HG03135 (cell line): ENCODE measurements around the gene PELI2.

Experiments
- ATAC-seq: cut with Tn5 transposase; IDR thresholded peaks from one replicate; pipeline ENCODE4 v1.9.1; 2021; ENCODE audit warnings: mild to moderate bottlenecking, moderate library complexity; ENCODE audit not compliant: unreplicated experiment

Gene PELI2

DNA sequence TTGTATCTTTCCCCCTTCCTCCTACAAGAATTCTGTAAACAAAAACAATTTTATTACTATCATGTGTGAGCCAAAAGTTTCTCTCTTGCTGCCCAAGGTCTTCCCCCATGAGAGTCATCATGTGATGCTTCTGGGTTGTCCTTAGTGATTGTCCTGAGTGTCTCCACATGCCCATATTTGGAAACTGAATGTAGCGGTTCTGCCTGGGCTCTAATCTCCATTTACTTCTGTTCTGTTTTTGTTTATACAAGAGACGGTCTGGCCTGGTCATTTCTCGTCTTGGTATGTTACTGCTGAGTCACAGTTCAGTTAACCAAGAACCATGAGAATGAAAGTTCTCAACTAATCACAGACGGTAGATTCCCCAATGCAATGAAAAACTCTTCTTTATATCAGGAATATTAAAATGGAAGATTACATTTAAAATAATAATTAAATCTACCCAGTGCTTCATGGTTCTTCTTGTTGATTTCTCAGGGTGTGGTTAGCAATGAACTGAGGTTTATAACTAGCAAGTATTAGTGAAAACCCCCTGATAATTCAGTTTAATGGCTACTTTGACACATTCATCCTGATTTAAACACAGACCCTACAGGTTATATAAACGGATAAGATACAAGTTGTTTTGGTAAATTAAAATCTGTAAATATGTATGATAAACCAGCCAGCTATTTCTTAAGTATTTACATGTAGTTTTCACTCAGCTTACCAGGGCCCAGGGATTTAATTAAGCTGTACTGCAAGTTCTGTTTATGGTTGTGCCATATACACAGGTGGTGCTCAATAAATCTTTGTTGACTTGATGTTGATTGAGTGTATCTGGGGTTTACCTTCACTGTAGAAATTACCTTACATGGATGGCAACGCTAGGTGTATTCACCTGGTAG is 81.1 kb downstream of the PELI2 start:
- peak; percentile 49 for ATAC-seq

DNA sequence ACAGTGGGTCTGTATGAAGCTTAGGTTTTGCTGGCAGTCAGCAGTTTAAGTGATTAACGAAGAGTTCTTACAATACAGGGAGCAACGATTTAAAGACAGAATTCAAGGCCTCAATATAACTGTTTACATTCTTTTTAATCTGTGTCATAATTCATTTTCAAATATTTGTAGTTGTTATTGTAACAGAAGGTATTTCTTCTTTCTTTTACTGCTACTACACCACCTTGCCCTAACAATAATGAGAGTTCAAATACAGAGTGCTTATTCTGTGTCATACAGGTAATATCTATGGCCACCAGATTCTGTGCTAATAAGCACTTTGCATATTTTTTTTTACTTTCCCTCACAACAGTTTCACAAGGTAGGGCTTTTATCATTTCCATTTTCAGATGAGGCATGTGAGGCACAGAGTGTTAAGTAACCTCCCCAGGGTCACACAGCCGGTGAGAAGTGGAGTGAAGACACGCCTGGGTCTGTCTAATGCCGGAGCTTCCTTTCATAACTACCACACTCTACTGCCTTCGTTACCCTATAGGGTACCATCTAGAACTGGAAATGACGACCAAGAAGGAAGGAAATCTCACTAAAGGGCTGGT is 81.9 kb downstream of the PELI2 start:
- peak; percentile 60 for ATAC-seq

DNA sequence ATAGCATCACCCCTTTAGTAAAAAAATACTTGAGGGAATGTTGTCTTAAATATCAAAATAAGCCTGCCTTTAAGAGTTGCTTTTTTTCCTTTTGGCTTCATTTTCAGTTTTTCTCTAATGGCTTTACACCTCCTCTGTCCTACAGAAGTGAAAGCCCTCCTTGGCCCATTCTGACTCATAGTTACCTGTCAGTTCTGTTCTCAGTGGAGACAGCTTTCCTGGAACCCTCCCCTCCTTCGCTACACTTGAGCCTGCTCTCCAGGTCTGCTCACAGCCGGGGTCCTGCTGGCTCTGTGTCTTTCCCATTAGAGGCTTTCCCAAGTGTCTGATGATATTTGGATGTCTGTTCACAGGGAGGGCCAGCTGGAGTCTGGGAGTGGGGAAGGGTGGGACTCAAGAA is 84.0 kb downstream of the PELI2 start:
- no peak for ATAC-seq

DNA sequence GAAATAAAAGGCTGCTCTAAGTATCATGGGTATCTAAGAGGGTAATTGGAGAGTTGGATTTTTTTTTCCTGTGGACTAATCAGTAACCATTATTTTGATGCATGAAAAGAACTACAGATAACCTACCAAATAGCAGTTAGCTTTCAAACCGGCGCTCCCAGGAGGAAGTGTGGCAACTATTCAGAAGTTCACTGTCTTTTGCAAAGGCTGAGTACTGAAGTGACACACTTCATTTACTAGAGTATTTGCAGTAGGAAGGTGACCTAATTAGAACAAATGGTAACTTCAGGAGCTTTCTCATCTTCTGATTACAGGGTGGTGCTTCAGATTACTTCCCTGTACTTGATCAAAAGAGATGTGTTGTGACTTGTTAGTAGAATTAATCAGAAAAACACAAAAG is 87.7 kb downstream of the PELI2 start:
- no peak for ATAC-seq

DNA sequence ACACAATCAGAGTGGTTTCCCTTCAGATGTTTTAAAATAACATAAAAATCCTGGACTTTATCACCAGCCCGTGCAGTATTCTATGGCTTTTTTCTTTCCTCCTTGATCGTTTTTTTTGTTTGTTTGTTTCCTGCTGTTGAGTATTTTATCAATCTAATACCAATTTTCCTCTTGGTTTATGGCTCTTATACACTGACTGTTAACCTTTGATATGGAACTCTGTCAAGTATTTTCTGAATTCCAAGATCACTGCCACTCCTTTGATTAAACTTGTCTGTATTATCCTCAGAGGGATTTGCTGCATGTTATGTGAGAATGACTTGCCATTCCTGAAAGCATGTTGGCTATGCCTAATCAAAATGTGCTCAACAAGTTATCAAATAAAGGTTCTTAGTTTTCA is 88.4 kb downstream of the PELI2 start:
- no peak for ATAC-seq

DNA sequence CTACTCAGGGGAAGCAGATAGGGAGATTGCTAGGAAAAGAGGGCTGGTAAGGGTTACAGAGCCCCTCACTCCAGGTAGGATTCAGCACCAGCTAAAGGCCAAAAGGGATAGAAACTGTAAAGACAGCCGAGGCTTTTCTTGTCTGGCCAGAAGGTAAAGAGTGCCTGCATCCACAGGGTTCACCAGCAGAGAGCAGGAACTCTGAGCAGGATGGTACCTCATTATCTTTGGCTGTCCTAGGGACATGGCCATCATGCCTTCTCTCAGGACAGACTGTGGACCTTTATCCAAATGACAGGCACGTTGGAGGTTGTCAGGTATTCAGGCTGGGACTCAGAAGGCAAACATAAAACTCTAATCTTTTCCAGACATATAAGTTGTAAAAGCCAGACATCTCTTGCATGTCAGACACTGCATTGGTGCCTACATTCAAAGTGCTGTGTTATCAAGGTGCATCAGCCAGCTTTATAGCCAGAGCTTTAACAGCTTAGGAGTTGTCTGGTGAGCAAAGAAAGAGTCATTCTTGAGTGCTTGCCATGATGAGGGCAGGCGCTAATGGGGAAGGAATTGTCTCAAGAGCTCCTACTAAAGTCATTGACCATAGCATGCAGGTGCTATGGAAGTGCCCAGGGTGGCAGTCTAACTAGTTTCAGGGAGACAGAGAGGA is 89.5 kb downstream of the PELI2 start:
- ATAC-seq: no peak

DNA sequence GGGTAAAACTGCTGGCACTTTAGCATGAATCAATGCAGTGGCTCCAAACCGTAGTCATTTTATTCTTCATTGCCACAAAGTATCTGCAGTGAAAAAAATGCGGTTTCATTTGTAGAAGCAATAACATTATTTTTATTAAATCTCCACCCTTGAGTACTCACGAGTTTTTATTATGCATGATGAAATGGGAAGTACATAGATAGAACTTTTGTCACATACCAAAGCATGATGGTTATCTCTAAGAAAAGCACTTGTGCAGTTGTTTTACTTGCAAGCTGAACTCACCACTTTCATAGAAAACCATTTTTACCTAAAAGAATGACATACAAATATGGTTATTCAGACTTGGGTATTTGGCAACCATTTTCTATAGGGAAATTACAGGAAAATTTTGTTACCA is 90.3 kb downstream of the PELI2 start:
- ATAC-seq: no peak

DNA sequence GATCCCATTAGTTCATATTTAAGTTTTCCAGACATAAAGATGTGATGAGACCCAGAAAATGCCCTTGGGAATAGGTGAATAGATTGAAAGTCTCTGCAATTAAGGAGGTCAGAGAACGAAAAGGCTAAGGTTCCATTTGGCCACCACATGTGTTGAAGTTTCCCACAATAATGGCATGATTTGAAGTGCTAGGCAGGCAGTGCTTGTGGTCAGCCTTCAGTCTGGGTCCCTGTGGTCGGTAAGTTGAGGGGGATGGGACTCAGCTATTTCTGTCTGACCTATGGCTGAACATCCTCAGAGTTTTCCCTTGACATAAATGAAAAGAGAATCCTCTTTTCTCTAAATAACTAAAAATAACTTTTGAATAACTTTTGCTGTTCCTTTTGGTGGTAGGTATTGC is 92.4 kb downstream of the PELI2 start:
- no peak for ATAC-seq

DNA sequence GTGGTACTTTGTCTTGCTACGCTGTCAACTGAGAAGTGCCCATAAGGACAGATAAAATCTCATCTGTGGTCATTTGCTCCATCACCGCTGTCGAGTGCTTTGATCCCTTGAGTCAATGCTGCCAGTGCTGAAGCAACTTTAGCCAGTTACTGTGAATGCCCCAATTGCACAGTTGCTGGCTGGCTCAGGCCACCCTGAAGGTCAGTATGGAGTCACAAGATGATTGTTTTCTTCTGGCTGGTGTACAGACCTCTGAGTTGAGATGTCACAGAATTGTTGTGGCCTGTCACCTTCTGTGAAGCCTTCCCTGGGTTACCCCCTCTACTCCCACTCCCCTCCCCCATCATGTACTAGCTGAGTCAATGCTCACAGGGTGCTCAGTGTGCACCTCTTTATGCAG is 92.9 kb downstream of the PELI2 start:
- no peak for ATAC-seq

DNA sequence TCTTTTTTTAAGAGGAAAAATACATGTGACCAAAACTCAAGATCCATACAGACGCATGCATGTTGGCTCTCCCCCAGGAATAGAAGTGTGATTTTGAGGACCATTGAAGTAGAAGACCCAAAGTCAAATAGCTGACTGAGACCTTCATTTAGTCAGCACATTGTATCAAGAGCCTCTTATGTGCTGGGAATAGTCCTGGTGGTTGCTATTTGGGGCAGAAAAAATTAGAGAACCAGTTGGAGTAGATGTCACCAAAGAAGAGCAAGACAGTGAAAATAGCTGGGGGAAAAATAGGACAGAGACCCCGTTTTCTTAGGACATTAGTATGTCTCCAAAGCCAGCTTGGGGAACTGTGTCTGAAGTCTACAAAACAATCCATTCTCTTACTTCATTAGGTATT is 93.6 kb downstream of the PELI2 start:
- no peak for ATAC-seq

DNA sequence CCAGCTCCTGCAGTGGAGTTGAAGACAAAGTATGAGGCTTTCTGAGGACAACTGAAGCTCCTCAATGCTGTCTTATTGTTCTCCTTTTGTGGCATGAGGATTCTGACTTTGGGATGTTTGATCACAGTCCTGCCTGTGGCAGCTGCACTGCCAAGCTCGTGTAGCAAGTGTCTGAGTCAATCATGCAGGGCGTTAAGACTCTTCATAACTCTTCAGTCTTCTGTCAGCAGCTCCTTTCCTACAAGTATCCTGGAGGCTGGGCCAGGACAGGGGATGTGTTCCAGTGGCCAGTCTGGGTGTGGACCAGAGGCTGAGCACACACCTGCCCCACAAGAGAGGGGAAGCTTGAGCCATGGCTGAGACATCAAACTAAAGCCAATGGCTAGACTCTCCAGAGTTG is 94.3 kb downstream of the PELI2 start:
- ATAC-seq: no peak

DNA sequence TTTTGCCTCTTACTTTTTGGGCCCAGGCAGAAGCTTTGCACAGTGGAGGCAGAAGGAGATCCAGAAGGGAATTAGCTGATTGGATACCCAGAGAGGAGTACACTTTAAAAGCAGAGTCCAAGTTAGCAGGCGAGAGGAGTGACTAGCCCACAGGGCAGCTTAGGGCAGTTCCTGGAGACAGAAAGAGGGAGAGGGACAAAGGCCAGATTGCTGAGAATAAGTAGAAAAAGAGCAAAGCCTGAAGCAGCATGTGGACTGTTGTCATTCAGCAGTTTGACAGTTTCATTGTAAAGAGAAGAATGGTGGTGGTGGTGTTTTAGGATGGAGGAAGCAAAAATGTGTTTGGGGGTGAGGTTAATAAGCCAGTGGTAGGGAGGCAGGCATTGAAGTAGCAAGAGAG is 95.1 kb downstream of the PELI2 start:
- ATAC-seq: no peak

DNA sequence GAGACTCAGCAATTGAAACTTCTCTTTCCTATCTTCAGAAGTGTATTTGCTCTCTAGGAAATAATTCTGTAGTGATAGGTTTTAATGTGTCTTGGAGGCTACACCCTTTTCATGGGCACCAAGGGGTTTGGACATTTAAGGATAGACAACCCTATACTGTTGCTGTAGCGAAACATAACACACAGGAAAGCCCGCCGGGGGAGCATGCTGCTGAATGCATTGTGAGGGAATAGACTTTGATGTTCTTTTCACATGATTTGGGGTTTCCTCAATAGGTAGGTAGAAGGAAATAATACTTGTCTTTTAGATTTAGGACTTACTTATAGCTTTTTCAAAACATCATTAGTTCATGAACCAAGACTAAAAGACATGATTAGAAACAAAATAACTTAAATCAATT is 97.0 kb downstream of the PELI2 start:
- ATAC-seq: no peak

DNA sequence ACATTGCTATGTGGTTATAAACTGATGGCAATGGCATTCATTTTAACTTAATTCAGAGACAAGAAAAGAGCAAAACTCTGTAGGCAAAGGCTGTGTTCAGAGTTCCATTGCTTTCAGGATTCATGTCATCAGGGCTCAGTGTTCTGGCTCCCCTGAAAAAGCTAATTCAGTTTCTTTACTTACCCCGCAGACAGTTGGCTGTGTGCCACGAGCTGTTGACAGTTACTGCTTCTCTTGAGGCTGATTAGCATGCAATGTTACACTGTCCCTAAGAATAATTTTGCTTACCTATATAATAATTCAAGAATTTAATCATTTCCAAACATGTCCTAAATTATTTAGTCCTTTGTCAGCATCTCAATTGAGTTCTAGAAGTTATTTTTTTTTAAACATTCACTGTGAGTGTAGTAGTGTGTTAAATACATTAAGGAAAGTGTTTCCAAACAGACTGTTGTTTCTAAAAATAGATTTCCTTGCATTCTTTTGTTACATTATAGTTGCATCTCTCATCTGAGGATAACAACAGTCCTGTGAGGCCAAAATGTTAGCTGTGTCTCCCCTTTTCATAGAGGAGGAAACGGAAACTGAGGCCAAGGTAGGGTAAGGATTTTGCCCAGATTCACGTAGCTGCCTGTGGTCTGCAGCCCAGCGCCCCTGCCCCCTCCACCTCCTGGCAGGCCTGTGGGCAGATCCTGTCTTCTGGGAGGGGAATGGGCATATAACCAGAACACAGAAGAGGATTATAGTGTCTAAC is 98.6 kb downstream of the PELI2 start:
- no peak for ATAC-seq

DNA sequence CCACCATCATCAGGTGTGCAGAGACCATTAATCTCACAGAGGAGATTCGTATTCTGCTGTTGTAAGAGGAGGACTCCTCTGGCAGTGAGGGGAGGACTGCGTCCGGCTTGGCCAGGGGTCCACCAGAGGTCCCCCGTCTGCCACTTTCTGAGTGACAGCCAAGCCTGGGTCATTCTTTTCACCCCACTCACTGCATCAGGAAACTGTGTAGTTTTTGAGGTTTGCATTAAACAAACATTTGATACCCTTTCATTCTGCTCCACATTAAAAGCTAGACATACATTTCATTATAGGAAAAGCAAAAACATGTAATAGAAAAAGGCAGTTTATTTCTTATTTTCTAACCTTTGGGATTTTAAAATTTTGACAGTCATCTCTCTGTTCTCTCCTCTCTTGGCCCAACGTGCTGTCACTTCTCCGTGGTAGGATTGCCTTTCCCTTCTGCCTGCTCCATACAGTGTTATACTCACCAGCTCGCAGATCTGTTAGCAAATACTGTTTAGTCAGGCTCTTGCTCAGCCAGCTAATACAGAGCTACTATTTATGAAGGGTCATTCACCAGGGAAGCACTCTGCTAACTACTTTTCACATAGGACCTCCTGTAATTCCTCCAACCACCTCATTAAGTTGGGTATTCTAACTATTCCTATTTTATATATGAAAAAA is 99.3 kb downstream of the PELI2 start:
- no peak for ATAC-seq

DNA sequence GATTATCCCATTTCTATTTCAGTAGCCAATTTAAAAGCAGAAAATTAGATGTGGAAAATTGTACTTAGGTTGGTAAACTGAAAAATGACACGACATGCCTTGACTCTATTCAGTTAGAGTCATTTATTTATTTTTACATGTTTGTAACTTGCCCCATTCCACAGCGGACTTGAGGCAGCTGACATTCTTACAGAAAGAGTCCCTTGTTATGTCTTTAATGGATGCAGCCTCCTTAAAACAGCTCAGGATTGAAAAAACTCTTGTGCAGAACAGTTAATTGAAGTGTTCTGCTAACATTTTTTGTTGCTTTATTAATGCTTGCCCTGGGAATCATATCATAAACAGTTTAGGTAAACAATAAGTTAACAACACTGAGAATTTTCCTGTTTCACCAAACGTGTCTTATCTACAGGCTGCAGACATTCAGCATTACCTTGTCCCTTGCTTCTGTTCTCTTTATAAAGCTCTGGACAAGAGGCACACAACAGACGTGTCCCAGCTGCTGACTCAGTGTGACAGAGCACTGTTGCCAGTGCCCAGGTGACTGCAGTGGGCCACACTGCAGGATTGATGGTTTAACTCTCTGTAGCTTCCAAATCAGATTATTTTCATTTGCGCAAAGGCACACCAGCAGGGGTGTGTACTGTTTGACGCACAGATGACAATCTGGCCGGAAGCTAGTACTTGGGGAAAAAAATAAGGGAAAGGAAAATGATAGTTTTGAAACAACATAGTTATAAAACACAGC is 101.6 kb downstream of the PELI2 start:
- ATAC-seq: no peak

DNA sequence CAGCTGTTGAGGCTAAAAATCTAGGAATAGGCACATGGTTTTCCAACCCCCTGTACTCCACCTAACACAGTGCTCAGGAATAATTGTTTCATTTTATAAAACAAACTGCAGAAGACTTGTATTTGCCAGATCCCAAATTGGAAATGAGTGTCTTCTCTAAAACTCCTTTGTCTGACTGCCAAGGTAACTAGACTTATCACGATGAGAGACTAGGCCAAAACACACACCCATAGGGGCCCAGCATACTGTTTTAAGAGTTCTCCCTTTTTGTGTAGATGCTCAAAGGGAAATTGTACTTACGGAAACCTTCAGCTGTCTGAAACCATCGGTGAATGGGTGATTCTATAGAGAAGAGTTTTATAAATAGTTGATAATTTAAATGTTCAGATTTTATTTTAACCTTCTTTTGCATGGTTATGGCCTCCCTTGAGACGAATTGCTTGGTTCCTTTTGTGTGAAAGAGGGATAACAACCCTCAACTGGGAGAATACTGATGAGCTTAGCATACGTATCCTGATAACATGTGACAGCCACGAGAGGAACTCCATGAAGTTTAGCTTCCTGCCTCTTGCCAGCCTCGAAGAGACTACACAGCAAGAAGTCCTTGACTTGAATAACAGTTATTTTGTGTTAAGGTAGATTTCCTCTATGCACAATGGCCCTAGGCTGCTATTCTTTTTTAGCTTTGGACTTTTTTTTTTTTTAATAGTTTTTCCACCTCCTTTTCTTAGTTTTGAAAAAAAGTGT is 103.3 kb downstream of the PELI2 start:
- ATAC-seq: no peak

DNA sequence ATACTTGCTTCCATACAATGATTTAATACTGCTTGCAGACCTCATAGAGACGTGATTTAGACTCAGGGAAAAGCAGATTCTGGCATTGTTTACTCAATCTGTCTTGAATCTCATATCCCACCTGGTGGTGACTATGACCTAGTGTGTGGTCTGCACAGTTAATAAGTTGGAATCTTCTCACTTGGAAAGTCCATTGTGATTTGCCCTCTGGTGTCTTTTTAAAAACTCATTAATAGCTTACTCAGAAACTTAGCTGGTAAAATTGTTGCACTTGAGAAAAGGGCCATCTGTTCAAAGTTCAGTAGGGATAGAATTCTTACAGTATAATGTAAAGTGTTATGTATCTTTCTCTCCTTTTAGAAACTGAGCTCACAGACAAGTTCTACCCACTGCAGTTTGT is 106.0 kb downstream of the PELI2 start:
- ATAC-seq: no peak
